Naive thymus-derived CD8-positive, alpha-beta T cell (primary cell): ENCODE measurements around the gene NUP188. TPM values are rescaled to one million over a fixed set of nuclear protein-coding genes. Genes with fewer than 3 reads are reported as not detected.
"Not testable (repeated sequence)": the region's sequence is repeated elsewhere in the genome, so short reads cannot be mapped to it uniquely, and the experiment has no call there.

Source experiments
- ATAC-seq, 2 donors: fragments of 150-1000 bp; cut with Tn5 transposase in 1 of 2; sonication (Bioruptor Pico), chemical (Tn5 transposase) in 1 of 2; 1 replicate in 1 of 2; 2 replicates in 1 of 2; pipeline ENCODE4 v1.10.0; 2021; ENCODE audit warnings: mild to moderate bottlenecking in 2 of 2, moderate library complexity in 2 of 2
- POLR2A ChIA-PET: fragments of 350-600 bp; sonication (Branson Sonifier 250); formaldehyde crosslinking; loops from one replicate; lab custom pipeline; 2021; ENCODE audit warnings: antibody characterized with exemption; lab: Charles Lee
- DNase-seq, 10 donors: peaks; one replicate each; pipeline versions ENCODE4 v3.0.0 to v3.0.0-alpha.2; 2020 to 2022
- H3K27ac Mint-ChIP-seq, 10 donors: one replicate each; pipeline ENCODE4 v1.8.0; 2020 to 2022; ENCODE audit warnings: mild to moderate bottlenecking in 10 of 10, mixed read lengths in 10 of 10, moderate library complexity in 4 of 10, inconsistent platforms in 1 of 10
- H3K27me3 Mint-ChIP-seq, 5 donors: one replicate each; pipeline ENCODE4 v1.8.0; 2021 to 2022; ENCODE audit warnings: mixed read lengths in 5 of 5
- H3K36me3 Mint-ChIP-seq, 3 donors: one replicate each; pipeline ENCODE4 v1.8.0; 2020 to 2022; ENCODE audit warnings: mixed read lengths in 3 of 3, mild to moderate bottlenecking in 2 of 3, inconsistent platforms in 1 of 3
- H3K4me1 Mint-ChIP-seq, 4 donors: one replicate each; pipeline ENCODE4 v1.8.0; 2021 to 2022; ENCODE audit warnings: mixed read lengths in 4 of 4
- H3K4me3 Mint-ChIP-seq, 10 donors: one replicate each; pipeline ENCODE4 v1.8.0; 2020 to 2022; ENCODE audit warnings: mild to moderate bottlenecking in 10 of 10, mixed read lengths in 10 of 10, moderate library complexity in 6 of 10, inconsistent platforms in 1 of 10
- H3K9me3 Mint-ChIP-seq, 9 donors: one replicate each; pipeline ENCODE4 v1.8.0; 2020 to 2022; ENCODE audit warnings: mixed read lengths in 9 of 9, mild to moderate bottlenecking in 3 of 9, inconsistent platforms in 1 of 9, moderate library complexity in 1 of 9
- polyA plus RNA-seq, 3 donors: library from polyadenylated mRNA; unstranded; fragments of 300-500 nt; fragmentation: Illumina TruSeq; gene quantifications; one replicate each; pipeline ENCODE4 v1.2.3, GENCODE V29; 2021
- total RNA-seq, 8 experiments: library from RNA in 2 of 8; stranded (reverse) in 2 of 8; gene quantifications; one replicate each; pipeline ENCODE4 v1.2.3 and lab custom pipeline; 2021 to 2026

NUP188 gene
- total and polyA plus RNA-seq, 5 experiments from 2014 or later, result 21.9 to 79.6 (median 36.8) TPM

DNA sequence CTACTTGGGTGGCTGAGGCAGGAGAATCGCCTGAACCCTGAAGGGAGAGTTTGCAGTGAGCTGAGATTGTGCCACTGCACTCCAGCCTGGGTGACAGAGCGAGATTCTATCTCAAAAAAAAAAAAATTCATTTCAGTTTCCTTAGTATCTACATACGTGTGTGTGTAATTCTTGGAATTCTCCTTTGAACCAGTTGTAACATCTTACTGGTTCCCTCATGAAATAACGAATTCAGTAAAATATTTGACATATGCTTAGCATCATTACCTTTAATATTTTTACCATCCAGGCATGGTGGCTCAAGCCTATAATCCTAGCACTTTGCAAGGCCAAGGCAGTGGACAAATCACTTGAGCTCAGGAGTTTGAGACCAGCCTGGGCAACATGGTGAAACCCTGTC is 17.9 kb upstream of the NUP188 start:
- POLR2A ChIA-PET, result interaction anchor here (1.4 to 2.5 kb wide), 3 partner anchors 27 to 67 kb away, joined by 3 to 12 read pairs (median 9); partner anchors contain the start of genes KYAT1 and LRRC8A
- DNase-seq, result no peak
- no peaks in the 10 kb centered on the region for H3K36me3 Mint-ChIP-seq
- H3K4me3 Mint-ChIP-seq, result no peak overlapping the region
- H3K9me3 Mint-ChIP-seq, result no peaks in the 10 kb centered on the region
- peaks cover 8 to 14% (median 11%) of the 10 kb centered on the region in 4 donors for H3K4me1 Mint-ChIP-seq
- H3K27ac Mint-ChIP-seq, result peak overlapping the region in 1 of 10 donors; percentile 34
- ATAC-seq, result no peak
- H3K27me3 Mint-ChIP-seq, result no peaks in the 10 kb centered on the region

DNA sequence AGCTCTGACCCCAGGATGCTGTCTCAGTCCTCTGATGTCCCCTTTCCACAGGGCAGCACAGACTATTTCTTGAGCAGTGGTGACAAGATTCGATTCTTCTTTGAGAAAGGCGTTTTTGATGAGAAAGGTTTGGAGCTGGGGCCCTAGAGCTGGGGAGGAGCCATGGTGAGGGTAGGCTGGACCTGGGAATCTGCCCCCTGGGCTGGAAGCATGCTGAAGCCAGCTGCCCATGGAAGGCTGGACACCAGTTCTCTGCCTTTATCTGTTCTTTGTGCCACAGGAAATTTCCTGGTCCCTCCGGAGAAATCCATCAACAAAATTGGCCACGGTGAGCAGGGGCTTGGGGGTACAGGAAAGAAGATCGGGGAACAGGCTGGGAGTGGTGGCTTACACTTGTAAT is 13.8 kb upstream of the NUP188 start:
- DNase-seq, result no peak
- no peaks in the 10 kb centered on the region for H3K36me3 Mint-ChIP-seq
- H3K9me3 Mint-ChIP-seq, result no peaks in the 10 kb centered on the region
- no peaks in the 10 kb centered on the region for H3K27me3 Mint-ChIP-seq
- POLR2A ChIA-PET, result interaction anchor here (0.6 kb wide), 2 partner anchors 195 to 282 kb away, joined by 4 read pairs; no protein-coding TSS in a partner anchor
- ATAC-seq, result no peak
- no peak overlapping the region for H3K27ac Mint-ChIP-seq
- H3K4me3 Mint-ChIP-seq, result no peak overlapping the region
- no peaks in the 10 kb centered on the region for H3K4me1 Mint-ChIP-seq

DNA sequence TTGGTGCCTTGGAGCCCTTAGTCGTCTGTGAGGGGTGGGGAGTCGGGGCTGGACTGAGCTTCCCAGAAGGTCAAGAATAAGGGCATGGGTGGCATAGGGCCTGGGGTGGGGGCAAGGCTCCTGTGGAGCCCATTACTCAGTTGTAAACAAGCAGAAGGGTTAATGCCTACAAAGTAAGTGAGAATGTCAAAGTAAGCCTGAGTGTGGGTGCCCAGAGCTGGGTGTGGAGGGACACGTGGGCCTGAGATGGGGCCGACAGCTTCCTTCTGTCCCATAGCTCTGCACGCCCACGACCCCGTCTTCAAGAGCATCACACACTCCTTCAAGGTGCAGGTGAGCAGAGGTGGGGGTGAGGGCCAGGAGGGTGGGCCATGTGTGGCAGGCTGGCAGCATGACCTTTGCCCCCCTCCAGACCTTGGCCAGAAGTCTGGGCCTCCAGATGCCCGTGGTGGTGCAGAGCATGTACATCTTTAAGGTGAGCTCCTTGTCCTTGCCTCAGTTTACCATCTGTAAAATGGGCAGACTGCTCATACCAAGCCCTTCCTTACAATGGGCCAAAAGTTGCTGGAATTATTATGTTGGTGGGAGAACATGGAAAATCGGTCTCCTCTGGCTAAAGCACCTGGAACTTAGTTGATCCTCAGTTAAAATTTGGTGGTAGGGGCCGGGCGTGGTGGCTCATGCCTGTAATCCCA is 11.2 kb upstream of the NUP188 start:
- Mint-ChIP-seq H3K4me3 (no peak overlapping the region), H3K4me1 (no peaks in the 10 kb centered on the region), H3K27me3 (no peaks in the 10 kb centered on the region), H3K9me3 (no peaks in the 10 kb centered on the region), H3K27ac (no peak overlapping the region), H3K36me3 (no peaks in the 10 kb centered on the region)
- ATAC-seq, result no peak
- POLR2A ChIA-PET, result interaction anchor here (0.6 to 1.3 kb wide), 3 partner anchors 8 to 109 kb away, joined by 3 to 4 read pairs (median 3); no protein-coding TSS in a partner anchor
- no peak for DNase-seq

- POLR2A ChIA-PET, result interaction anchor here (0.6 to 1.3 kb wide), 4 partner anchors 9 to 110 kb away, joined by 3 to 6 read pairs (median 4); no protein-coding TSS in a partner anchor
These were observed 10.0 kb upstream of the NUP188 start for GRCh38 chr9:128937310-128938165.

GRCh38 chr9:128940271-128940921 is 7.1 kb upstream of the NUP188 start:
- Mint-ChIP-seq H3K36me3 (peaks cover 0 to 2% (median 0%) of the 10 kb centered on the region in 3 donors), H3K4me1 (peaks cover 0 to 15% (median under 1%) of the 10 kb centered on the region in 4 donors), H3K27me3 (no peaks in the 10 kb centered on the region), H3K27ac (no peak overlapping the region), H3K9me3 (no peaks in the 10 kb centered on the region), H3K4me3 (no peak overlapping the region)
- DNase-seq (no peak), ATAC-seq (no peak)
- POLR2A ChIA-PET, result no interaction called here

More at GRCh38 chr9:128937310-128938165, 10.0 kb upstream of the NUP188 start:
- H3K9me3 Mint-ChIP-seq, result no peaks in the 10 kb centered on the region
- ATAC-seq (no peak), DNase-seq (no peak)
- no peaks in the 10 kb centered on the region for H3K36me3 Mint-ChIP-seq
- no peak overlapping the region for H3K27ac Mint-ChIP-seq
- no peaks in the 10 kb centered on the region for H3K27me3 Mint-ChIP-seq
- no peak overlapping the region for H3K4me3 Mint-ChIP-seq
- peaks cover 0 to 2% (median 0%) of the 10 kb centered on the region in 4 donors for H3K4me1 Mint-ChIP-seq

- no peaks in the 10 kb centered on the region for H3K27me3 Mint-ChIP-seq
- no peak overlapping the region for H3K4me3 Mint-ChIP-seq
- no peak for DNase-seq
- H3K36me3 Mint-ChIP-seq, result peaks cover 0 to 2% (median 2%) of the 10 kb centered on the region in 3 donors
- no peak for ATAC-seq
- no peak overlapping the region for H3K27ac Mint-ChIP-seq
- H3K9me3 Mint-ChIP-seq, result no peaks in the 10 kb centered on the region
- POLR2A ChIA-PET, result interaction anchor here (0.5 kb wide), 1 partner anchor 123 kb away, joined by 4 read pairs; the partner anchor contains the start of gene ENDOG
- peaks cover 7 to 23% (median 8%) of the 10 kb centered on the region in 4 donors for H3K4me1 Mint-ChIP-seq
These were observed 6.3 kb upstream of the NUP188 start for GRCh38 chr9:128940946-128941755.

GRCh38 chr9:128943832-128944620 is 3.5 kb upstream of the NUP188 start:
- peaks cover 0 to 2% (median 2%) of the 10 kb centered on the region in 3 donors for H3K36me3 Mint-ChIP-seq
- H3K4me1 Mint-ChIP-seq, result peaks cover 17 to 39% (median 28%) of the 10 kb centered on the region in 4 donors
- H3K9me3 Mint-ChIP-seq, result no peaks in the 10 kb centered on the region
- POLR2A ChIA-PET, result interaction anchor here (0.8 kb wide), 1 partner anchor 16 kb away, joined by 3 read pairs; no protein-coding TSS in a partner anchor
- peak overlapping the region in 3 of 10 donors; percentile 40 to 44 (median 43) for H3K27ac Mint-ChIP-seq
- no peak for ATAC-seq
- no peaks in the 10 kb centered on the region for H3K27me3 Mint-ChIP-seq
- DNase-seq, result no peak
- H3K4me3 Mint-ChIP-seq, result peak overlapping the region in 1 of 10 donors; percentile 56

DNA sequence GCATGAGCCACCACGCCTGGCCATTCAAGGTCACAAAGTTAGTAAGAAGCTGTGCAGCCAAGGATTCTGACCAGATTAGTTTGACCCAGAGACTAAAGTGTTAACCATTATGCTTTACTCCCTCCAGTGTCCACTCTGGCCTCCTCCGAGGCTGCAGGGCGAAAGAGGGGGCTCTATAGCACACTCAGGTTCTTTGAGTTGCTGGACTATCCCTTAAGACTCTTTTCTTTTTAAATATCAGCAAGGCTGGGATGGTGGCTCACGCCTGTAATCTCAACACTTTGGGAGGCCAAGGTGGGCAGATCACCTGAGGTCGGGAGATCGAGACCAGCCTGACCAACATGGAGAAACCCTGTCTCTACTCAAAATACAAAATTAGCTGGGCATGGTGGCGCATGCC is 2.5 kb upstream of the NUP188 start:
- DNase-seq, H3K36me3 Mint-ChIP-seq, H3K27me3 Mint-ChIP-seq, H3K9me3 Mint-ChIP-seq, ATAC-seq: not testable (repeated sequence)
- Mint-ChIP-seq H3K27ac (peak overlapping the region in 2 of 10 donors; percentile 3 to 43), H3K4me1 (peaks cover 17 to 44% (median 29%) of the 10 kb centered on the region in 4 donors), H3K4me3 (peak overlapping the region in 3 of 10 donors; percentile 28 to 94 (median 41))
- POLR2A ChIA-PET, result interaction anchor here (0.6 kb wide), 1 partner anchor 359 kb away, joined by 3 read pairs; no protein-coding TSS in a partner anchor

GRCh38 chr9:128945798-128946501 is 1.5 kb upstream of the NUP188 start:
- Mint-ChIP-seq H3K36me3 (peaks cover 0 to 10% (median 2%) of the 10 kb centered on the region in 3 donors), H3K9me3 (no peaks in the 10 kb centered on the region), H3K4me1 (peaks cover 17 to 49% (median 30%) of the 10 kb centered on the region in 4 donors), H3K4me3 (peak overlapping the region; percentile 92 to 99 (median 98)), H3K27ac (peak overlapping the region; percentile 86 to 100 (median 98)), H3K27me3 (no peaks in the 10 kb centered on the region)
- no peak for DNase-seq
- ATAC-seq, result no peak
- POLR2A ChIA-PET, result interaction anchor here (0.6 kb wide), 1 partner anchor 360 kb away, joined by 3 read pairs; no protein-coding TSS in a partner anchor

GRCh38 chr9:128946571-128947276 is 775 bp upstream of the NUP188 start:
- peak in 2 of 10 donors; percentile 6 to 12 for DNase-seq
- H3K27me3 Mint-ChIP-seq, result no peaks in the 10 kb centered on the region
- peaks cover 0 to 17% (median 2%) of the 10 kb centered on the region in 3 donors for H3K36me3 Mint-ChIP-seq
- peaks cover 17 to 50% (median 31%) of the 10 kb centered on the region in 4 donors for H3K4me1 Mint-ChIP-seq
- POLR2A ChIA-PET, result no interaction called here
- H3K9me3 Mint-ChIP-seq, result no peaks in the 10 kb centered on the region
- peak overlapping the region; percentile 86 to 100 (median 98) for H3K27ac Mint-ChIP-seq
- H3K4me3 Mint-ChIP-seq, result peak overlapping the region; percentile 92 to 99 (median 98)
- peak; percentile 15 to 24 for ATAC-seq
